Right lobe of liver (tissue), 6 donors: ENCODE results near the gene SURF1. TPM values are rescaled to one million over a fixed set of nuclear protein-coding genes. Genes with fewer than 3 reads are reported as not detected.
A peak's percentile ranks its signal among the peaks of the same experiment; 100 is the strongest.

Experiments
- ATAC-seq, 4 donors: fragments of 200-7000 bp; cut with Tn5 transposase; one replicate each; pipeline ENCODE4 v1.9.1; 2020; ENCODE audit warnings: mild to moderate bottlenecking in 4 of 4, moderate library complexity in 4 of 4
- DNase-seq, 3 donors: peaks; one replicate each; pipeline ENCODE4 v3.0.0-alpha.2; 2020
- H3K27ac ChIP-seq, 3 donors: fragments of 200-600 bp; one replicate each; pipeline ENCODE4 v1.8.0; 2022
- H3K27me3 ChIP-seq, 2 donors: fragments of 200-600 bp; one replicate each; pipeline ENCODE4 v1.8.0; 2022
- H3K36me3 ChIP-seq, 4 donors: fragments of 200-600 bp; sonication (generic) in 1 of 4; one replicate each; pipeline versions ENCODE4 v1.5.1 to v1.8.0; 2017 to 2022; ENCODE audit warnings: control low read depth in 1 of 4
- H3K4me1 ChIP-seq, 4 donors: fragments of 200-600 bp; sonication (generic) in 1 of 4; one replicate each; pipeline versions ENCODE4 v1.5.1 to v1.8.0; 2017 to 2022; ENCODE audit warnings: control low read depth in 1 of 4
- H3K4me3 ChIP-seq, 3 donors: fragments of 200-600 bp; one replicate each; pipeline ENCODE4 v1.8.0; 2022
- H3K9me3 ChIP-seq, 4 donors: fragments of 200-600 bp; sonication (generic) in 1 of 4; one replicate each; pipeline versions ENCODE4 v1.5.1 to v1.8.0; 2017 to 2022; ENCODE audit warnings: control low read depth in 1 of 4
- CTCF ChIP-seq, 4 donors: fragments of 200-600 bp in 3 of 4; fragments of 450-650 bp in 1 of 4; IDR thresholded peaks; one replicate each; pipeline versions ENCODE4 v1.5.1 to v1.8.0; 2016 to 2022; ENCODE audit warnings: antibody characterized with exemption in 4 of 4, mild to moderate bottlenecking in 2 of 4
- POLR2A ChIP-seq: fragments of 450-650 bp; IDR thresholded peaks from one replicate; pipeline ENCODE4 v1.6.1; 2017; ENCODE audit warnings: antibody characterized with exemption, mild to moderate bottlenecking
- WGBS: methylation state at CpG from one replicate; pipeline ENCODE4 v1.1.6; 2018; ENCODE audit warnings: low coverage, low lambda C conversion rate; ENCODE audit not compliant: insufficient coverage; ENCODE audit errors: missing lambda C conversion rate; 5-methylcytosine and 5-hydroxymethylcytosine counted together
- intact Hi-C, 2 donors: fragments of 100-400 bp; cut with DNase I; formaldehyde crosslinking; loops; one replicate each; pipeline versions ENCODE4 v1.11.2 to v1.14.1; 2022
- total RNA-seq, 6 experiments: library from RNA; depleted of rRNA in 2 of 6; stranded (reverse); fragments of >200 nt in 2 of 6; fragmentation: NEBNext Ultra II Directional in 3 of 6; extraction: Animal tissue kit (Norgen Biotek cat#: 25700) in 3 of 6; gene quantifications; one replicate each; pipeline versions ENCODE4 v1.1.0 to v1.2.4, GENCODE V29; 2016 to 2023
- donor health status: DM: no; HTN: yes; CAD: no.
- donor health status: DM: no; HTN: no; CAD: no.
- donor health status: DM: no; HTN: no; CAD: no.
- donor health status: DM: no; HTN: yes; CAD: no.
- donor health status: DM: no; HTN: yes; CAD: no.

SURF1 gene
- total RNA-seq, 6 experiments from 2014 or later, result 37.4 to 68.8 (median 44.5) TPM

- DNase-seq (no peak), ATAC-seq (no peak)
- Histone ChIP-seq H3K27ac (no peak overlapping the region), H3K9me3 (no peaks in the 10 kb centered on the region), H3K36me3 (peaks cover 0 to 66% (median 39%) of the 10 kb centered on the region in 4 donors), H3K4me1 (peaks cover 0 to 6% (median 0%) of the 10 kb centered on the region in 4 donors), H3K27me3 (no peaks in the 10 kb centered on the region), H3K4me3 (no peak overlapping the region)
- TF ChIP-seq CTCF (IDR thresholded peaks at IDR 0.05), result no peak
- no peak for TF ChIP-seq POLR2A
- intact Hi-C loops, result no loop called here
- 55% methylated on average over 4 of the region's 13 CpGs for WGBS
Measured at GRCh38 chr9:133361507-133362092, 5.3 kb upstream of the SURF1 start.

DNA sequence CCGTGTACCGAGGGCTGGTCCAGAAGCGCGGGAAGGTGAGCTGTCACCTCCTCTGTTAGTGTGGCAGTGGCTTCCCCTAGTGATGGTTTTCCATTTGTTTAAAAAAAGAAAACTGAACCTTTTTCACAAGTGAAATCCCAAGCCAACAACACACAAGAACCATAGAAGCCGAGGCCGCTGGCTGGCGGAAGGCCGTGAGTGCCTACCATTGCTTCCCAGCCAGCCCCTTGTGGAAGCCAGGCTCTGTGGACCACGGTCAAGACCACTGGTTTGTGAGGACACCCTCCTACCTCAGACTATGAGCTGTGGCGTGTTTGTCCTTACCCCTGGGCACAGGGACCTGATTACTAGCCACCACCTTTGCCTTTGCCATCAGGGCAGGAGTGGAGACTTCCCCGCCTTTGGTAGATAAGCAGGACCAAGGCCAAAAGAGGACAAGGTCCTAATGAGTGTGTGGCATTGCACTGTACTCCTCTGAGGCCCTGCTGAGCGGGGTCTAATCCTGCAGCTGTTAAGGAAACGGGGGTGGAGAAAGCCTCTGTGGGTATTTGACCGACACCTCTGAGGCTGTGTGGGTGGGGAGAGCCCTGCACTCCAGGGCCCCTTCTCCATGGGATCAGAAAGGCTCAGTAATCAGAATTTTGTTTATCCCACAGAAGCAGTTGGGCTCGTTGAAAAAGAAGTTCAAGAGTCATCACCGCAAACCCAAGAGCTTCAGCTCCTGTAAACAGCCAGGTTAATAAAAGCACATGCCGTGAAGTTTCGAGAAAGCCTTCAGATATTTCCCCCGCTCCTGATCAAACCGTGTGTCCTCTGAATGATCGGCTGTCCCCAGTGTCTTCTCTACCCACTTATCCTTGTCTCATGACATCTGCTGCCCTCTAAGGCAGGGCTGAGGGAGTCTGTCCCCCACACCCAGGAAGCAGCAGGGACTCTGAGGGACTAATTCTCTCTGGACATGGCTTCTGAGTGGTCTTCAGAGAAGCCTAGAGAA, 4.4 kb upstream of the SURF1 start:
- 80% methylated on average over 16 of the region's 21 CpGs for WGBS
- intact Hi-C loops, result no loop called here
- TF ChIP-seq CTCF (IDR thresholded peaks at IDR 0.05) (no peak), POLR2A (no peak)
- no peaks in the 10 kb centered on the region for H3K9me3 ChIP-seq
- H3K36me3 ChIP-seq, result peaks cover 0 to 57% (median 36%) of the 10 kb centered on the region in 4 donors
- DNase-seq (no peak), ATAC-seq (no peak)
- no peak overlapping the region for H3K4me3 ChIP-seq
- peaks cover 0 to 7% (median under 1%) of the 10 kb centered on the region in 4 donors for H3K4me1 ChIP-seq
- H3K27me3 ChIP-seq, result no peaks in the 10 kb centered on the region
- no peak overlapping the region for H3K27ac ChIP-seq

DNA sequence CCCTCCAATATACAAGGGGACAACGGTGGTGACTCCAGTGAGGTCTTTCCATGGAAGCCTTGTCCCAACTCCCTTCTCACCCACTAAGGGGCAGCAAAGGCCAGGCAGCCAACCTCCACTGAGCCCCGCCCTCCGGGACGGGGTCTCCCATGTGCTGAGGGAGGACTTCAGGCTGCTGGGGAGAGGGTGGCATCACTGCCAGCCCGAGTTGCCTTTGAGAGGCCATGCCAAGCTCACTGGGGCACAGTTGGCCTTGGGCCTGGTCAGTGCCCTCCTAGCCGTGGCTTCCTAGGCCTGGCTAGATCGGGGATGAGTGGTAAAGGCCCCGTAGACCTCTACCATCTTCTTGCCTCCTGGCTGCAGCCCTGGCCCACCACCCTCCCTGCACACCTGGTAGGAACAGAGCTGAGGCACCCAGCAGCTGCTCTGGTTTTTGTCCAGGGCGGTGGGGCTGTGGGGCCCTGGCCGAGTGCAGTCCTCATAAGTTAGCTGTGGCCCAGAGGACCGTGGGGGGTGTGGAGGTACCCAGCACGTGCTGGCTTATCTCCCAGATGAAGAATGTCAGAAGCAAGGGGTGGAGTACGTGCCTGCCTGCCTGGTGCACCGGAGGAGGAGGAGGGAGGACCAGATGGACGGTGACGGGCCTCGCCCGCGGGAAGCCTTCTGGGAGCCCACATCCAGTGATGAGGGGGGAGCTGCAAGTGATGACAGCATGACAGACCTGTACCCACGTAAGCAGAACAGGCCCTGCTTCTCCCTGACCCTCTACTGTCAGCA, 3.3 kb upstream of the SURF1 start:
- Histone ChIP-seq H3K27ac (no peak overlapping the region), H3K36me3 (peaks cover 0 to 46% (median 26%) of the 10 kb centered on the region in 4 donors), H3K4me1 (peaks cover 0 to 18% (median 5%) of the 10 kb centered on the region in 4 donors), H3K4me3 (no peak overlapping the region), H3K27me3 (no peaks in the 10 kb centered on the region), H3K9me3 (no peaks in the 10 kb centered on the region)
- no peak for TF ChIP-seq POLR2A
- peak; percentile 30 to 45 (median 34) for TF ChIP-seq CTCF (IDR thresholded peaks at IDR 0.05)
- intact Hi-C loops, result loop anchor here in 1 of 2 donors (10.0 kb wide), 1 partner anchor 45 kb away; no protein-coding TSS in a partner anchor
- DNase-seq (no peak), ATAC-seq (peak in 3 of 4 donors; percentile 15 to 37 (median 19))
- WGBS, result 65% methylated on average over 4 of the region's 20 CpGs

DNA sequence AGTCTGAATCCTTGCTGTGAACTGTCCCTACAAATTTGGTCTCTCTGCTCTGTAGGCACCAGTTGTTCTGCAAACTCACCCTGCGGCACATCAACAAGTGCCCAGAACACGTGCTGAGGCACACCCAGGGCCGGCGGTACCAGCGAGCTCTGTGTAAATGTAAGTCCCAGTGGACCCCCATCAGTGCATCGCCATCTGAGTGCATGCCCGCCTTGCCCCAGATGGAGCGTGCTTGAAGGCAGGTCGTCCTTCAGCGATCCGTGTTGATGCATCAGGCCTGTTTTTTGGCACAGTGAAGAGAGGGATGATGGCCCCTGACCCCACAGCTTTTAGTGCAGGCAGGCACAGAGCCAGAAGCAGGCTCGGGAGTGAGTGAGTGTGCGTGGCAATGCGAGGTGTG, 1.4 kb upstream of the SURF1 start:
- H3K4me1 ChIP-seq, result peaks cover 0 to 23% (median 5%) of the 10 kb centered on the region in 4 donors

More for the DNA sequence above, 1.4 kb upstream of the SURF1 start:
- no peaks in the 10 kb centered on the region for H3K27me3 ChIP-seq
- intact Hi-C loops, result loop anchor here in 1 of 2 donors (10.0 kb wide), 1 partner anchor 47 kb away; no protein-coding TSS in a partner anchor
- H3K36me3 ChIP-seq, result peaks cover 0 to 33% (median 11%) of the 10 kb centered on the region in 4 donors
- no peak overlapping the region for H3K4me3 ChIP-seq
- no peak for TF ChIP-seq CTCF (IDR thresholded peaks at IDR 0.05)
- no peak for TF ChIP-seq POLR2A
- DNase-seq, result no peak
- H3K9me3 ChIP-seq, result no peaks in the 10 kb centered on the region
- ATAC-seq, result no peak
- H3K27ac ChIP-seq, result no peak overlapping the region
- 70% methylated on average over 7 of the region's 14 CpGs for WGBS
